Mucosa of stomach (tissue), 1 donor: Measurements from ENCODE around the gene MTIF2.
A peak's percentile ranks its signal among the peaks of the same experiment; 100 is the strongest.
"Not testable (repeated sequence)": the region's sequence is repeated elsewhere in the genome, so short reads cannot be mapped to it uniquely, and the experiment has no call there.

Experiments
- H3K27me3 ChIP-seq: one replicate; pipeline ENCODE4 v1.7.0; 2013; ENCODE audit warnings: mild to moderate bottlenecking, low read length; ENCODE audit not compliant: control insufficient read depth, insufficient read depth
- H3K36me3 ChIP-seq: one replicate; pipeline ENCODE4 v1.7.0; 2013; ENCODE audit warnings: low read length; ENCODE audit not compliant: control insufficient read depth, insufficient read depth
- H3K4me1 ChIP-seq: one replicate; pipeline ENCODE4 v1.7.0; 2013; ENCODE audit warnings: mild to moderate bottlenecking, low read length; ENCODE audit not compliant: control insufficient read depth, insufficient read depth
- H3K4me3 ChIP-seq: one replicate; pipeline ENCODE4 v1.7.0; 2013; ENCODE audit warnings: low read length
- H3K9ac ChIP-seq: one replicate; pipeline ENCODE4 v1.7.0; 2013; ENCODE audit warnings: mild to moderate bottlenecking, low read length, moderate library complexity
- H3K9me3 ChIP-seq: one replicate; pipeline ENCODE4 v1.7.0; 2013; ENCODE audit warnings: mild to moderate bottlenecking, low read length, moderate library complexity; ENCODE audit not compliant: control insufficient read depth
- donor health status: Pancreatic carcinoma.

MTIF2 gene

DNA sequence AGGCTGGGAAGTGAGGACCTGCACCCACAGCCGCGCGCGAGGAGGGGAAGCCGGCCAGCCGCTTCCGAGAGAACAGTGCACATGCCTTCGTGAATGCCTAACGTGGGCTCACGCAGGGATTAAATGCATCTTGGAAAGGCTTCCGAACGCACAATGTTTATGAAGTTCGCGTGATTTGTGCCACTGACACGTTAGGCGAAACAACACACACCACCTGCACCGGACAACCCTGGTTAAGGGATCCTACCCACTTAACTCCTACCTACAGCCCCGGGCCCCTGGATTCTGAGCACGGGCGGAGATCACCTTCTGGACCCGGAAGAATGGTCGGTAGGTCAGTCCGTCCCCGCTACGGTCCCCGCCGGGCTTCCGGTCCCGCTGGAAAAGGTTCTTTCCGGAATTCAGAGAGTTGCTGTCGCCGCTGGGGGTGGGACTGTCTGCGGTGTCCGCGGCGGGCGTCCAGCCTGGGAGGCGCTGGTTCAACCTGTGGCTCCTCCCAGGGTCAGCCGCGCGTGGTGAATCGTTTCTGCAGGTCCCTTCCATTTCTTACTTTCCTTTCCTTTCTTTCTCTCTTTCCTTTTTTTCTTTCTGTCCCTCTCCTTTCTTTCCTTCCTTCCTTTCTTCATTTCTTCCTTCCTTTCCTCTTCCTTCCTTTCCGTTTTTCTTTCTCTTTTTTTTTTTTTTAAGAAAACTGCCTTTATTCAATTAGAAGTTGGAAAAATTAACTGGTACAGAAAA is at the start of gene MTIF2:
Gene MTIF2, minus strand, starts transcription at position 325 of the 738 bp plus-strand sequence. CDS start 5,373 bp downstream, outside the sequence.
- Histone ChIP-seq H3K9me3 (no peaks in the 10 kb centered on the region), H3K4me1 (peaks cover 9% of the 10 kb centered on the region)

GRCh38 chr2:55314985-55315384 is 46.0 kb upstream of the MTIF2 start:
- no peak overlapping the region for H3K4me3 ChIP-seq
- H3K27me3 ChIP-seq, result no peaks in the 10 kb centered on the region
- H3K4me1 ChIP-seq, result no peaks in the 10 kb centered on the region
- H3K9me3 ChIP-seq, result no peaks in the 10 kb centered on the region
- H3K9ac ChIP-seq, result no peak overlapping the region
- H3K36me3 ChIP-seq, result no peaks in the 10 kb centered on the region

More for the DNA sequence above, at the start of gene MTIF2:
- H3K36me3 ChIP-seq, result no peaks in the 10 kb centered on the region
- no peaks in the 10 kb centered on the region for H3K27me3 ChIP-seq
- peak within 1 kb of the TSS; percentile 80 for H3K4me3 ChIP-seq
- peak within 1 kb of the TSS; percentile 81 for H3K9ac ChIP-seq

DNA sequence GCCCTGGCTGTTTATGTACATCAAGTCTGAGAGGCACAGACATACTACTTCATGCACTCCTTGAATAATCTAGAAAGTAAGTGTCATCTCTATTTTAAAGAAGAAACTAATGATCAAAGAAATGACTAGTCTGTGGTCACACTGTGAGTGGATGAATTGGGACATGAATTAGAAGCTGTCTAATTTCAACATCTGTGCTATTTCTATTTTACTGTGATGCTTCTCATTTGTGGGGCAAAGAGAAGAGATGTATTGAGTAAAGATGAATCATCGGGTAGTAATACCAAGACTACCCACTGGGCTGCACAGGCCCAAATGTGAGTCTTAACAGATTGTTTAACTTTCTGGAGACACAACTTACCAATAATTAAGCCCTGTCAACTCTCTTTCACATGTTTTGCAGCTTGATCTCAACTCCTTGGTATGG is 42.4 kb upstream of the MTIF2 start:
- Histone ChIP-seq H3K9me3 (no peaks in the 10 kb centered on the region), H3K4me3 (no peak overlapping the region), H3K36me3 (no peaks in the 10 kb centered on the region), H3K4me1 (no peaks in the 10 kb centered on the region), H3K9ac (no peak overlapping the region), H3K27me3 (no peaks in the 10 kb centered on the region)

GRCh38 chr2:55309446-55309845 is 40.4 kb upstream of the MTIF2 start:
- H3K36me3 ChIP-seq, result no peaks in the 10 kb centered on the region
- H3K9ac ChIP-seq, result no peak overlapping the region
- H3K9me3 ChIP-seq, result no peaks in the 10 kb centered on the region
- H3K4me3 ChIP-seq, result no peak overlapping the region
- H3K27me3 ChIP-seq, result no peaks in the 10 kb centered on the region
- H3K4me1 ChIP-seq, result no peaks in the 10 kb centered on the region

DNA sequence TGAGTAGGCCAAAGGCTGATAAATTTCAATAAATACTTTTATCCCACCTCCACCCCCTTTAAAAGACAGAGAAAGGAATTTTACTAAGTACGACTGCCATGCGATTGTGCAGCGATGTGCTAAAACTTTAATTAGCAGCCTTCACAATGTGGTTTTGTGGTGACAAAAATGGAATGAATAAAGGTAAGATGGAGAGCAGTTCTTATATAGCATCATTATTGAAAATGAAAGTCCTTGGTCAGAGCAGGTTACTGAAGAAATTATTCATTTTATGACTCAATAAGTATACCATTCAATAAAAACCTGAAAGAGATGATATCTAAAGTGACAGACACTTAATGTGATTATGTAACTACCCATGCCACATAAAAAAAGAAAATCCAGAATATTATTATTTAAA is 33.2 kb upstream of the MTIF2 start:
- Histone ChIP-seq H3K27me3 (no peaks in the 10 kb centered on the region), H3K9me3 (no peaks in the 10 kb centered on the region), H3K4me3 (no peak overlapping the region), H3K9ac (no peak overlapping the region), H3K4me1 (no peaks in the 10 kb centered on the region), H3K36me3 (no peaks in the 10 kb centered on the region)

- H3K36me3 ChIP-seq, result no peaks in the 10 kb centered on the region
- no peaks in the 10 kb centered on the region for H3K27me3 ChIP-seq
- no peaks in the 10 kb centered on the region for H3K9me3 ChIP-seq
- H3K9ac ChIP-seq, result no peak overlapping the region
- no peak overlapping the region for H3K4me3 ChIP-seq
- H3K4me1 ChIP-seq, result no peaks in the 10 kb centered on the region
Measured at GRCh38 chr2:55301277-55301676, 32.2 kb upstream of the MTIF2 start.

DNA sequence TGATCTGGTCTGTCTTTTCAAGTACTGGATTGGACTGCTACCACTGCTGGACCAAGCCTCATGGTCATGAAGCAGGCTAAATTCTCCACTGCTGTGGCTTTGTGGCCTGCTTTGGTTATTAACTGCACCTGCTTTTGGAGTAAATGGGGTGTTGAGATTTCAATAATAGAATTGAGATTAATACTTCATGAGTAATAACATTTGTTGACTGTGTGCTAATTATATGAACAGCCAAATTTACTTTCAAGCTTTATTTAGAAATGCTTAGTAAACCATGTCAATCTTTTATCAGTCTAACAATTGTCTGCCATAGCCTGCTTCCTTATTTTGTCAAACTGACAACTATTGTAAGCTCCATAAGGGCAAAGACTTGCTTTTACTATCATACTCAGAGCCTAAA is 27.4 kb upstream of the MTIF2 start:
- H3K9ac ChIP-seq, result no peak overlapping the region
- H3K4me3 ChIP-seq, result no peak overlapping the region
- H3K9me3 ChIP-seq, result no peaks in the 10 kb centered on the region
- no peaks in the 10 kb centered on the region for H3K27me3 ChIP-seq
- H3K4me1 ChIP-seq, result no peaks in the 10 kb centered on the region
- no peaks in the 10 kb centered on the region for H3K36me3 ChIP-seq

GRCh38 chr2:55283083-55283482 is 14.1 kb upstream of the MTIF2 start:
- Histone ChIP-seq H3K9me3 (no peaks in the 10 kb centered on the region), H3K27me3 (no peaks in the 10 kb centered on the region), H3K9ac (no peak overlapping the region), H3K4me1 (peaks cover 12% of the 10 kb centered on the region), H3K36me3 (no peaks in the 10 kb centered on the region), H3K4me3 (no peak overlapping the region)

GRCh38 chr2:55282110-55282917 is 13.3 kb upstream of the MTIF2 start:
- peaks cover 12% of the 10 kb centered on the region for H3K4me1 ChIP-seq
- no peaks in the 10 kb centered on the region for H3K9me3 ChIP-seq
- peak overlapping the region; percentile 90 for H3K9ac ChIP-seq
- H3K36me3 ChIP-seq, result no peaks in the 10 kb centered on the region
- peak overlapping the region; percentile 91 for H3K4me3 ChIP-seq
- H3K27me3 ChIP-seq, result no peaks in the 10 kb centered on the region

DNA sequence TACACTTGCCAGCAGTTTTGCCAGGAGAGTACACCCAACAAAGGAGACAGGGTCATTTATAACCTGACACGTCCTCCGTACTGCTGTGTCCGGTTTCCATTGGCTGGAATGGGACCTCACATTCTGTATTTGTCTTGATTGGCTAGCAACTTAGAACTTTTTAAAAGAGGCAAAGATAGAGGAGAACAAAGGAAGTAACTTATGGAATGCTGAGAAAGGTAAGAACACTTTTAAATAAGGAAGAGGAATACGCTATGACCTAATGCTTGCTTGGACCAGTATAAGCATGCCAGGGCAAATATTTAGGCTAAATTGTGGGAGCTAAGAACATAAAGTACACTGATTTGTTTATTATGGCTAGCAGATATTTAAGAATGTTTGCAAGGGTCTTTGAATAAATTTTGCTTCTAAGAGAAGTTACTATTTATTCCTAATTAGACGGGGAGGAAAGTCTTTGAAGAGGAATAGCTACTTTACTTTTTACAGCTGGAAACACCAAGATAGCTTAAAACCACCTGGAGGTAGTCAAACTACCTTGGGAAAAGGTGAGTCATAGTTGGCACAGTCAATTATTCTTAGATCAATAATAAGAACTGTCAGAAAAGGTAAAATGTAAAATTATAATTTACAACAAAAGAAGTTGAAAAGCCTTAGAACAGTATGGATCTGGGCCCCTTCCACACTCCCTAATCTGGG is 12.0 kb upstream of the MTIF2 start:
- not testable (repeated sequence) for H3K9ac ChIP-seq, H3K27me3 ChIP-seq, H3K4me3 ChIP-seq, H3K36me3 ChIP-seq, H3K9me3 ChIP-seq
- peaks cover 12% of the 10 kb centered on the region for H3K4me1 ChIP-seq

- not testable (repeated sequence) for H3K9ac ChIP-seq, H3K4me3 ChIP-seq, H3K9me3 ChIP-seq, H3K36me3 ChIP-seq, H3K27me3 ChIP-seq
- peaks cover 12% of the 10 kb centered on the region for H3K4me1 ChIP-seq
Measured at GRCh38 chr2:55279859-55280424, 10.9 kb upstream of the MTIF2 start.
